NCI-H1417 (cell line): ENCODE measurements around the gene NDOR1.

Experiments
- DNase-seq, 3 experiments: peaks; one replicate each; lab custom pipeline; 2025; lab: John Stamatoyannopoulos, UW

The NDOR1 gene

DNA sequence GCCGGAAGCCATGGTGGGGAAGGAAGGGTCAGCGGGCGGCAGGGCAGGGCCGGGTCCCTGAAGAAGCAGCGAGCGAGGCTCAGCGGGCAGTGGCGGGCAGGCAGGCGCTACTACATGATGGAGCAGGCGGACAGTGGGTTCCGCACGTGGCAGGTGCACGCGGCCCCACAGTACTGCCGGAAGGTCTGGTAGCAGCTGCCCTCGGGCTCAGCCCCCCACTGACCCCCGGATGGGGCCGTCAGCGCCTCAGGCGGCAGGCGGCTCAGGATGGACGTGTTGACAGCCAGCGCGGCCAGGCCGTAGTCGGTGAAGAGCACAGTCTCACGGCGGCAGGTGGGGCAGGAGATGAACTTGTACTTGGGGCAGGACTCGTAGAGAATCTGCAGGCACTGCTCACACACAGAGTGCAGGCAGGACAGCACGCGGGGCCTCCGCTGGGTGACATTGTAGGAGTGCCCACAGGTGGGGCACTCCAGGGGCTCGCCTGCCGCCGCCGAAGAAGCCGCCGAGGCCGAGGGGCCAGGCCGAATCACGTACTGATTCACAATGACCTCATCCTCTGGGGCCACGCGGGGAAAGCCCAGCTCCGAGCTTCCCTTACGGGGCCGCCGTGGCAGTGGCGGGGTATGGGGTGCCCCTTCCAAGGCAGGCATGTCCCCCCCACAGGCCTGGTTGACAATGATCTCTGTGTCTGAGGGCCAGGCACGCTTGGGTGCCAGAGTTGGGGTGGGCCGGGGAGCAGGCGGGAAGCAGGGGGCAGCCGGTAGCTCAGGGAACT is 15.0 kb downstream of the NDOR1 start:
- DNase-seq = no peak

GRCh38 chr9:137221095-137221505 is 15.6 kb downstream of the NDOR1 start:
- DNase-seq = no peak

DNA sequence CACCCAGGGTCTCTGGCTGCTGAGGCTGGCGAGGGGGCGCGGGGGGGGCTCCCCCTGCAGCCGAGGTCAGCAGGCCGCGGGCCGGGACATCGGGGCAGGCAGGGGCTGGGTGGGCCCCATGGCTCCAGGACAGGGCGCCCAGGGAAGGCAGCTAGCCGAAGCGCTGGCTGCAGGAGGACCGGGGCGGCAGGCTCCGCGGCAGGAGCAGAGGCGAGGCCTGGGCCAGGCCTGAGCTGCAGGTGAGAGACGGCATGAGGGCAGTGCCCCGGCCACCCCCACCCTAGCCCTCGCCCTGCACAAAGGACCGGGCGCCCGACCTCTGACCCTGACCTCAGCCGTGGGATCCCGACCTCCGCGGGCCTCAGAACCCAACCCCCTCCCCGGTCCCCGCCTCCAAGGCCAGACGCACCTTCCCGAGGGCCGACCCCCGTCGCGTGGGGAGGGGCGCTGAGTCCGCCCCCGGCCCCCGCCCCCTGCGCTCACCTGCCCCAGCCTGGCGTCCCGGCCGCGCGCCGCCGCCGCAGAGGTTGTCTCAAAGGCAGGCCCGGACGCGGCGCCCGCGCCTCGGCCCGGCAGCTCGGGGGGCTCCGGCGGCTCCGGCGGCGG is 16.1 kb downstream of the NDOR1 start:
- peak in 2 of 3 experiments; percentile 55 to 60 for DNase-seq

GRCh38 chr9:137222190-137223077 is 16.9 kb downstream of the NDOR1 start, which contains the start of gene RNF208:
Gene RNF208 (minus strand): TSS chr9:137222240. CDS start chr9:137221212, 1,028 bp downstream.
- peak; percentile 2 to 78 (median 72) for DNase-seq

GRCh38 chr9:137223078-137223970 is 17.8 kb downstream of the NDOR1 start:
- peak; percentile 93 to 99 (median 99) for DNase-seq

DNA sequence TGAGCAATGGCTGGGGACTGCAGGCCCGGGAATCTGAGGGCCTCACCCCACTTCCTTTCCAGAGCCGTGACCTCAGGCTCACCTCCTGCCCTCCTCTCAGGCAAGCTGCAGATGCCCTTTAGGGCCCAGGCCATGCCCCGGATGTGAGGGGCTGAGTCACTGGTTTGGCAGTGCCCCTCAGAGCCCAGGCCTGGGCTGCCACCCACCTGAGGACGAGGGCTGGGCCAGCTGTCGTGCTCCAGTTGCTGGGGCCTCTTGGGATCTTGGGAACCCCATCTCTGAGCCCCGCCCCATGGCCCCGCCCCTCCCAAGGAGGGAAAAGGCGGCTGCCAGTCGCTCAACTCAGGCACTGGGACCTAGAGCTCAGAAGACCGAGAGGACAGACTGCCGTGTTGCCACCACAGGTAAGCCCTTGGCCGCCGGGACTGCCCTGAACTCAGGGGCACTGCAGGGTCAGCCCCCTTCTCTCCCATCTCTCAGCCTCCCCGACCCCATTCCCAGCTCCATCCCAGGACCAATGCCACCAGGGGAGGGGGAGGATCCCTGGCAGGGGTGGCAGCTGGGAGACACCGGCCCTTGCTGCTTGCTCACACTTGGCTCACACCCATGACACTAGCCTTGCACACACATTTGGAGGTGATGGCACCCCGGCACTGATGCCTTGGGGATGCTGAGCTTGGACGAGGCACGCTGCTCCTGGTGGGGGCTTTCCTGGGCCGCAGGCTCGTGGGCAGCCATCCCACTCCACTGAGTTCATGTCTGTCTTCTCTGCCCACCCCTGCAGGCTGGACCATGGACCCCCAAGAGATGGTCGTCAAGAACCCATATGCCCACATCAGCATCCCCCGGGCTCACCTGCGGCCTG is 19.6 kb downstream of the NDOR1 start, which contains the start of gene CYSRT1:
CYSRT1 (plus strand) TSS at position 345 of the 865 bp plus-strand sequence; CDS start at position 793, 448 bp downstream.
- no peak for DNase-seq

- DNase-seq = no peak
Measured at GRCh38 chr9:137225699-137226331, 20.3 kb downstream of the NDOR1 start.

GRCh38 chr9:137226338-137227053 is 21.0 kb downstream of the NDOR1 start:
- no peak for DNase-seq

DNA sequence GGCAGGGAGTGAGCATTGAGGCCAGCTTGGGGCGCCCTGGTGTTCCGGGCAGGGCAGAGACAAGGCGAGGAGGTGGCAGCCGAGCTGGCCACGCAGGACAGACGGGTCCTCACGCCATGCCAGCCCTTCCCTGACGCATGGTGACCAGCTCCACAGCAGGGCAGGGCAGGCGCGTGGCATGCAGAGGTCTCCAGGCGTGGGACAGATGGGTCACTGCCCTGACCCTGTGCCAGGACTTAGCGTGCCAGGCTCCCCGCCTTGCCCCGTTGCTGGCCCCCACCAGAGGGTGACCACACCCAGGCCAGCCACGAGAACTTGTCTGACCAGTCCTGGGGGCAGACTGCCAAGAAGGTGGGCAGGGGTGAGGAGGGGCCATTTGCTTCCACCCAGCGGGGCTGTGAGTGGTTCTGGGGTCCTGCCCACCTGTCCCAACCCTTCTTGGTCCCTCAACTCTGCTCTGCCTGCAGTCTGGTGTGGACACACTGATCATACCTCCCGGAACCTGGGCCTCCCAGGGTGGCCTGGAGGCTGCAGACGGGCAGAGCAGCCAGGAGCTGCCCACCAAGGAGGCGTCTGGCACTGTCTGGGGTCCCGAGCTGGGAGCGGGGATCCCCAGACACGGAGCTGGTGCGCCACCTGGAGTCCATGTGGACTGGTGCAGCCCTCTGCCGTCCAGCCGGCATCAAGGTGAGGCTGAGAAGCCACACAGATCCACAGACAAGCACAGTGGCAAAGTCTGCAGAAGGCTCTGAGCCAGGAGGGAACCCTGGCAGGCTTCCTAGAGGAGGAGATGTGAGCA is 21.8 kb downstream of the NDOR1 start, which contains the start of gene RNF224:
RNF224 (plus strand) TSS at position 449 of the 799 bp plus-strand sequence. CDS start 834 bp downstream, outside the sequence.
- DNase-seq = peak; percentile 65 to 86 (median 76)

GRCh38 chr9:137227853-137228505 is 22.5 kb downstream of the NDOR1 start:
- no peak for DNase-seq

- DNase-seq = peak in 1 of 3 experiments; percentile 40
Measured at GRCh38 chr9:137228506-137228967, 23.0 kb downstream of the NDOR1 start.

DNA sequence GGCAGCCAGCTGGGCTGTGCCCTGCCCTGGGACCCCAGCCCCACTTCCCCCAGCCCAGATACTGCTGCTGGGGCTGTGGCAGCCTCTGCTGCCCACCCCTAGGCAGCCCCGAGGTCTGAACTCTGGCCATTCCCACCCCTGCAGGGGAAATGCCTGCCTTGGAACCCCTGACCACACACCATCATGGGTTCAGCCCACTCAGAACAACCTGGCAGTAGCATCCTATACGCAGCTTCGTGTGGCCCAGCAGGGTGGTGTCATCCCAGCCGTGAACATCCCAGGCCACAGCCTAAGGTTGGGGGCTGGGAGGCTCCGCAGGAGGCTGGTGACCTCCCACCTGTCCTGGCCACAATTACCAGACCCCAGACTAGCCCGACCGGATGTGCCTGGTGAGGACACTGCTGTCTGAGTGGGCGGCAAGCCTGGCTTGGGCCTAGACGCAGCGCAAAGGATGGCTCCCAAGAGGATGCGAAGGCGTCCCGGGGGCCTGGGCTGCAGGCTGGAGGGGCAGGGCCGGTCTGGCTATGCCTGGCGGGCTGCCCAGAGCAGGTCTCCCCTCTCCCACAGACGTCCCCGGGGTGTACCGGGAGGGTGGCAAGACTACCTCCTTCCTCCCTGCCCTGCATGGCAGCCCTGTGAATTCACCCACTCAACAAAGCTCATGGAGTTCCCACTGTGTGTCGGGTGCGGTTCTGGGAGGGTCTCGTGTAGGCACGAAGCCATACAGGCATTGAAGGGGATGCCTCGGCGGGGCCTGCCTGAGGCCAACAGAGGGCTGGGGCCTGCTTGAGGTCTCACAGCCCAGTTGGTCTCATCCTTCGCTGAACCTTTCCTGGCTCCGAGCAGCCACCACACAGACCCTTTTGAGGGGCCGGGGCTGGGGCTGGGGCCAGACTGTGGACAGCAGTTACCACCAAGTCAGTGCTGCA is 23.7 kb downstream of the NDOR1 start:
- no peak for DNase-seq

DNA sequence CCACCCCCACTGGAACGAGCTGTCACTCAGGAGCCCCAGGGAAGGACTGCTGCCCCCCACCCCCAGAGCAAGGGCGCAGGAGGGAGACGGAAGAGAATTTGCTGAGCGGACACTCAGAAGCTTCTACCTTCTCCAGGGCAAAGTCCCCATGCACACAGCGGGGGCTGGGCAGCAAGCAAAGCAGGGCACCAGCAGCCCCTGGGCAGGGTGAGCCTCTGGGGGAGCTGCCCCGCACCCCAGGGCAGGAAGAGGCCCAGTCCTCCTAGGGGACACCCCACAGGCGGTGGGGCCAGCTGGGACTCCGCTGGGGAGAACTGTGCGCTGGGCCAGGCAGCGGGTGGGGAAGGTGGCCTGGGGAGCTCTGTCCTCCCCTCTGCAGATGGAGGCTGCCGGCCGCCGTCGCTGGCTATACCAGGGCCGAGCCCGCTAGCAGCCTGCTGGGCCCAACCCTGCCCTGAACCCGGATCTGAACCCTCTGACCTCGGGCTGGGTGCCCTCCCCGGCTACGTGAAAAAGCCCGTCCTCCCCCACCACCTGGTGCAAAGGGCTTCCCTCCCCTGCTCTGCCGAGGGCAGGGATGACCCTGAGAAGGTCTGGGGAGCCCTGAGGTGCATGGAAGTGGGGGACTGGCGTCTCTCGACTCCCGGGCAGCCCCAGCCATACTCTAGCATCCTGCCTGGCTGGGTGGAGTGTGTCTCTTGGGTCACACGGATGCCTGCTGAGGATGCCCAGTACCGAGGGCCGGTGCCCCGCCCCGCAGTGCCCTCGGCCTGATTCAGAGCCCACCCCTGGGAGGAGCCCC is 24.6 kb downstream of the NDOR1 start:
- DNase-seq = no peak

DNA sequence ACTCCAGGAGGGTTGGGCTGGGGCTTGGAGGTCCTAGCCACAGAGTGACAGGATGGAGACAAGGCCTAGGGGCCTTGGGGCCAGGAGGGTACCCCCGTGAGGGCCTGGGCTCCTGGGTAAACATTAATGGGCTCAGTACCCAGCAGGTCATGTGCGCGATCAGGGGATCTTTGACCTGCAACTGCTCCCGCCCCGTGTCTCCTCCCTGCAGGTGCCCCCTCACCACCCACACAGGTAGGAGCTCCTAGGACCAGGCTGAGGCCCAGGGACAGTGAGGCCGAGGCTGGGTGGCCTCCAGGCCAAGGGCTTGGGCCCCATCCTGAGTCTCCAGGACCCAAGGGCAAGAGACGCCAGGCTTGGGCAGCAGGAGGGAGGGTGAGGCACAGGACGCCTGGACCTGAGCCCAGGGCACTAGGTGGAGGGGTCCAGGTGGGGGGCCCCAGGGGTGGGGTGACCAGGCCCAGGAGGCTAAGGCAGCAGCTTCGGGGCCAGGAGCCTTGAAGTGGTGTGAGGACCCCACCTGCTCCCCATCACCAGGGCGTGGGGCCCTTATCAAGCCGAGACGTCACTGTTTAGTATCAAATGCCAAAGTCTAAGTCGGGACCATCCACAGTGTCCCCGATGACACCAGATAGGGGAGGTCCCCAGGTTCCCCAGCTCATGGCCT is 25.3 kb downstream of the NDOR1 start, which contains the start of gene SLC34A3:
SLC34A3 (plus strand) TSS at position 197 of the 667 bp plus-strand sequence. CDS start 802 bp downstream, outside the sequence.
- DNase-seq = no peak
